GM12878 (cell line): ENCODE measurements around the gene F13A1. TPM values are rescaled to one million over a fixed set of nuclear protein-coding genes. Genes with fewer than 3 reads are reported as not detected.

Experiments used
- ASH2L ChIP-seq: fragments of 300-600, 200-600 bp; sonication (generic); IDR thresholded peaks from 2 replicates; pipeline ENCODE4 v1.6.1; 2017; ENCODE audit warnings: low read depth, mild to moderate bottlenecking, borderline replicate concordance
- CEBPB ChIP-seq, 2 experiments: fragments of 150-350 bp in 1 of 2; IDR thresholded peaks; 2 replicates each; pipeline ENCODE4 v1.6.1; 2012 to 2014; ENCODE audit warnings: low read depth in 2 of 2, low read length in 2 of 2, borderline replicate concordance in 1 of 2, inconsistent platforms in 1 of 2
- CREM ChIP-seq: IDR thresholded peaks from 2 replicates; pipeline ENCODE4 v1.6.1; 2014; ENCODE audit warnings: antibody characterized with exemption, low read depth
- CTCF ChIP-seq, 3 experiments: IDR thresholded peaks in 2 of 3; conservative IDR thresholded peaks in 1 of 3; 2 replicates each; pipeline ENCODE4 v1.5.1; 2011; ENCODE audit warnings: low read depth in 3 of 3, low read length in 3 of 3, mild to moderate bottlenecking in 3 of 3, control low read depth in 2 of 3, moderate library complexity in 2 of 3, inconsistent platforms in 1 of 3, mixed read lengths in 1 of 3; ENCODE audit not compliant: control insufficient read depth in 2 of 3, insufficient read depth in 1 of 3; ENCODE audit errors: extremely low read depth in 1 of 3
- E2F4 ChIP-seq: IDR thresholded peaks from 2 replicates; pipeline ENCODE4 v1.6.1; 2012; ENCODE audit warnings: low read depth, low read length, improper control_type of control experiment
- ETV6 ChIP-seq, 2 experiments: fragments of 450-650 bp in 1 of 2; IDR thresholded peaks in 1 of 2; conservative IDR thresholded peaks in 1 of 2; 2 replicates each; pipeline ENCODE4 v1.6.1; 2014; ENCODE audit warnings: antibody characterized with exemption in 1 of 2, borderline replicate concordance in 1 of 2, low read depth in 1 of 2, mild to moderate bottlenecking in 1 of 2, moderate library complexity in 1 of 2
- HCFC1 ChIP-seq: fragments of 150-350 bp; IDR thresholded peaks from 2 replicates; pipeline ENCODE4 v1.6.1; 2014; ENCODE audit warnings: low read length
- JUNB ChIP-seq: IDR thresholded peaks from 2 replicates; pipeline ENCODE4 v1.6.1; 2016; ENCODE audit warnings: antibody characterized with exemption, mild to moderate bottlenecking
- NBN ChIP-seq: fragments of 450-650 bp; IDR thresholded peaks from 2 replicates; pipeline ENCODE4 v1.6.1; 2016
- PAX8 ChIP-seq: fragments of 450-650 bp; IDR thresholded peaks from 2 replicates; pipeline ENCODE4 v1.6.1; 2017; ENCODE audit warnings: mild to moderate bottlenecking, moderate library complexity
- POLR2AphosphoS2 ChIP-seq: IDR thresholded peaks from 2 replicates; pipeline ENCODE4 v1.6.1; 2011; ENCODE audit warnings: low read depth, mild to moderate bottlenecking, low read length, improper control_type of control experiment, moderate library complexity
- RAD51 ChIP-seq: fragments of 450-650 bp; IDR thresholded peaks from 2 replicates; pipeline ENCODE4 v1.6.1; 2016; ENCODE audit warnings: moderate library complexity, mild to moderate bottlenecking, inconsistent platforms
- SP1 ChIP-seq: IDR thresholded peaks from one replicate; pipeline ENCODE4 v1.6.1; 2011; ENCODE audit warnings: low read depth, low read length
- SPI1 ChIP-seq: IDR thresholded peaks from 2 replicates; pipeline ENCODE4 v1.6.1; 2011; ENCODE audit warnings: low read depth, mild to moderate bottlenecking, low read length, moderate library complexity, borderline replicate concordance; ENCODE audit not compliant: insufficient read depth
- ZBTB40 ChIP-seq: fragments of 450-650 bp; IDR thresholded peaks from 2 replicates; pipeline ENCODE4 v1.6.1; 2016; ENCODE audit warnings: mild to moderate bottlenecking, moderate library complexity, borderline replicate concordance
- ZNF217 ChIP-seq: fragments of 450-650 bp; IDR thresholded peaks from 2 replicates; pipeline ENCODE4 v1.6.1; 2017; ENCODE audit warnings: antibody characterized with exemption, mild to moderate bottlenecking
- ZNF24 ChIP-seq: fragments of 450-650 bp; IDR thresholded peaks from 2 replicates; pipeline ENCODE4 v1.6.1; 2017; ENCODE audit warnings: antibody characterized with exemption, mild to moderate bottlenecking
- polyA plus RNA-seq, 11 experiments: library from polyadenylated mRNA; depleted of rRNA in 4 of 11; unstranded in 6 of 11; stranded (reverse) in 5 of 11; fragments of >200 nt; fragmentation: Nextera tagmentation in 4 of 11; fragmentation: Illumina TruSeq in 1 of 11; extraction: Ambion mirVana in 4 of 11; extraction: Trizol in 1 of 11; gene quantifications; 1 replicate in 1 of 11; 2 replicates in 10 of 11; pipeline versions ENCODE4 v1.2.1 to v1.2.3, GENCODE V29; 2011 to 2016; ENCODE audit warnings: inconsistent platforms in 2 of 11, missing spikeins in 2 of 11, low read depth in 1 of 11
- total RNA-seq, 4 experiments: library from RNA; depleted of rRNA in 3 of 4; stranded (reverse); fragments of >200 nt in 3 of 4; fragmentation: Illumina TruSeq in 1 of 4; extraction: Trizol in 1 of 4; gene quantifications; 2 replicates each; pipeline versions ENCODE4 v1.2.1 to v1.2.3, GENCODE V29; 2013 to 2021
- TF ChIP-seq, protein P1 (sequence below): IDR thresholded peaks from 2 replicates; pipeline ENCODE4 v1.6.1; 2012; ENCODE audit warnings: low read length, inconsistent platforms
- TF ChIP-seq, protein P2 (sequence below): fragments of 450-650 bp; formaldehyde crosslinking; IDR thresholded peaks from 2 replicates; pipeline ENCODE4 v1.4.0; 2020; ENCODE audit warnings: mild to moderate bottlenecking, moderate library complexity

Gene F13A1
- total and polyA plus RNA-seq, 10 of the 15 experiments (the other 5 are each of a cell fraction or from before 2014, with no cell fraction given): 0.48 to 1.8 (median 1.0) TPM

DNA sequence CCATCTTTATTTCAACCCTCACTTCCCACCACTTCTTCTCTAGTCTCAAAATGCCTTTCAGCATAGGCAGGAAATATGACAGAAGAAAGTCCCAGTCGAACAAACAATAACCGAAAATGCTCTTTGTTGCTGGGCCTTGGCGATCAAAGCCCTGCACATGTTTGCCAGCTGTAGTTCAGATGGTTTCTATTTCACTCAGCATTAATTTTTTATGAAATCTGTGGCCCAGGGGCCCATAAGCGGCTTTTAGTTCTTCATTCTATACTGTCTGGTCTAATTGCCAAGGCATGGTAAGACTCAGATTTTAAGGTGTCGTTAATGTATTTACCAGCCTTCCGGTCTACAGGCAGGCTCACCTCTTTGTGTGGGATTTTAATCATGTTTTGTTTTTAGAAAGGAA is 10.9 kb upstream of the F13A1 start (continued):
- TF ChIP-seq, protein P1, sequence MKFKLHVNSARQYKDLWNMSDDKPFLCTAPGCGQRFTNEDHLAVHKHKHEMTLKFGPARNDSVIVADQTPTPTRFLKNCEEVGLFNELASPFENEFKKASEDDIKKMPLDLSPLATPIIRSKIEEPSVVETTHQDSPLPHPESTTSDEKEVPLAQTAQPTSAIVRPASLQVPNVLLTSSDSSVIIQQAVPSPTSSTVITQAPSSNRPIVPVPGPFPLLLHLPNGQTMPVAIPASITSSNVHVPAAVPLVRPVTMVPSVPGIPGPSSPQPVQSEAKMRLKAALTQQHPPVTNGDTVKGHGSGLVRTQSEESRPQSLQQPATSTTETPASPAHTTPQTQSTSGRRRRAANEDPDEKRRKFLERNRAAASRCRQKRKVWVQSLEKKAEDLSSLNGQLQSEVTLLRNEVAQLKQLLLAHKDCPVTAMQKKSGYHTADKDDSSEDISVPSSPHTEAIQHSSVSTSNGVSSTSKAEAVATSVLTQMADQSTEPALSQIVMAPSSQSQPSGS: peak; percentile 93
- TF ChIP-seq ZNF24 (peak; percentile 90), SP1 (peak; percentile 60), CEBPB (IDR thresholded peaks at IDR 0.05; ENCODE audit: borderline replicate concordance in 1 of 2, low read depth in 2 of 2, low read length in 2 of 2) (no peak), ETV6 (conservative IDR thresholded peaks at IDR 0.05 in 1 of 2, IDR thresholded peaks at IDR 0.05 in 1 of 2; ENCODE audit: borderline replicate concordance in 1 of 2, low read depth in 1 of 2) (peak in 1 of 2 experiments; percentile 94; a peak in 2 of 4 replicates), POLR2AphosphoS2 (no peak), CREM (peak; percentile 85), ZBTB40 (no peak), JUNB (peak; percentile 97), ZNF217 (peak; percentile 98), CTCF (IDR thresholded peaks at IDR 0.05 in 2 of 3, conservative IDR thresholded peaks at IDR 0.05 in 1 of 3; ENCODE audit: control insufficient read depth in 2 of 3, extremely low read depth in 1 of 3, insufficient read depth in 1 of 3, low read depth in 3 of 3, low read length in 3 of 3) (no peak), SPI1 (peak; percentile 85), NBN (peak; percentile 76), RAD51 (peak; percentile 55), HCFC1 (no peak), PAX8 (no peak), ASH2L (no peak), E2F4 (no peak)
- TF ChIP-seq, protein P2, sequence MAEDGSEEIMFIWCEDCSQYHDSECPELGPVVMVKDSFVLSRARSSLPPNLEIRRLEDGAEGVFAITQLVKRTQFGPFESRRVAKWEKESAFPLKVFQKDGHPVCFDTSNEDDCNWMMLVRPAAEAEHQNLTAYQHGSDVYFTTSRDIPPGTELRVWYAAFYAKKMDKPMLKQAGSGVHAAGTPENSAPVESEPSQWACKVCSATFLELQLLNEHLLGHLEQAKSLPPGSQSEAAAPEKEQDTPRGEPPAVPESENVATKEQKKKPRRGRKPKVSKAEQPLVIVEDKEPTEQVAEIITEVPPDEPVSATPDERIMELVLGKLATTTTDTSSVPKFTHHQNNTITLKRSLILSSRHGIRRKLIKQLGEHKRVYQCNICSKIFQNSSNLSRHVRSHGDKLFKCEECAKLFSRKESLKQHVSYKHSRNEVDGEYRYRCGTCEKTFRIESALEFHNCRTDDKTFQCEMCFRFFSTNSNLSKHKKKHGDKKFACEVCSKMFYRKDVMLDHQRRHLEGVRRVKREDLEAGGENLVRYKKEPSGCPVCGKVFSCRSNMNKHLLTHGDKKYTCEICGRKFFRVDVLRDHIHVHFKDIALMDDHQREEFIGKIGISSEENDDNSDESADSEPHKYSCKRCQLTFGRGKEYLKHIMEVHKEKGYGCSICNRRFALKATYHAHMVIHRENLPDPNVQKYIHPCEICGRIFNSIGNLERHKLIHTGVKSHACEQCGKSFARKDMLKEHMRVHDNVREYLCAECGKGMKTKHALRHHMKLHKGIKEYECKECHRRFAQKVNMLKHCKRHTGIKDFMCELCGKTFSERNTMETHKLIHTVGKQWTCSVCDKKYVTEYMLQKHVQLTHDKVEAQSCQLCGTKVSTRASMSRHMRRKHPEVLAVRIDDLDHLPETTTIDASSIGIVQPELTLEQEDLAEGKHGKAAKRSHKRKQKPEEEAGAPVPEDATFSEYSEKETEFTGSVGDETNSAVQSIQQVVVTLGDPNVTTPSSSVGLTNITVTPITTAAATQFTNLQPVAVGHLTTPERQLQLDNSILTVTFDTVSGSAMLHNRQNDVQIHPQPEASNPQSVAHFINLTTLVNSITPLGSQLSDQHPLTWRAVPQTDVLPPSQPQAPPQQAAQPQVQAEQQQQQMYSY: no peak
